ENCODE results near the gene CLDN18.

DNA sequence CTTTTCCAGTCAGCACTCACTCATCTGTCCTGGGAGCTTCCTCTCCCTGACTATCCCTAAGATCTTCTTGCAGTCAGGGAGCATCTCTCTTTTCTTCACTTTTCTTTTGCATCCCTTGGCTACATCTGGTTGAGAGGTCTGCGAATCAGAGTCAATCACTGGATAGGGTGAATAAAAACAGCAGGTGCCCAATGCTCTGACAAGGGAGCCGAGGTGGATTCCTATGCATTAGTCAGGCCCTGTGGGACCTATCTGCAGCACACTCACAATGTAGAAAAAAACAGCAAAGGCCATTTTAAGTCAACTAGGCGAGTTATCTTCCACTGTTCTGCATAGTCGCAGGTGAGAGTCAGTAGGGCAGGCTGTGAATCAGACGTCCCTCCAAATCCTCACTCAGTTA, 69.9 kb downstream of the CLDN18 start:
- TF ChIP-seq CTCF (IDR thresholded peaks at IDR 0.05; ENCODE audit: low read length) (no peak), EZH2 (IDR thresholded peaks at IDR 0.05; ENCODE audit: borderline replicate concordance, low read length) (no peak)
